Pons (tissue), 1 donor: ENCODE results near the gene PPP2R2C.
A peak's percentile ranks its signal among the peaks of the same experiment; 100 is the strongest.

Source experiments
- DNase-seq: peaks from one replicate; pipeline ENCODE4 v3.0.0-alpha.2; 2016; ENCODE audit warnings: low spot score

The PPP2R2C gene

DNA sequence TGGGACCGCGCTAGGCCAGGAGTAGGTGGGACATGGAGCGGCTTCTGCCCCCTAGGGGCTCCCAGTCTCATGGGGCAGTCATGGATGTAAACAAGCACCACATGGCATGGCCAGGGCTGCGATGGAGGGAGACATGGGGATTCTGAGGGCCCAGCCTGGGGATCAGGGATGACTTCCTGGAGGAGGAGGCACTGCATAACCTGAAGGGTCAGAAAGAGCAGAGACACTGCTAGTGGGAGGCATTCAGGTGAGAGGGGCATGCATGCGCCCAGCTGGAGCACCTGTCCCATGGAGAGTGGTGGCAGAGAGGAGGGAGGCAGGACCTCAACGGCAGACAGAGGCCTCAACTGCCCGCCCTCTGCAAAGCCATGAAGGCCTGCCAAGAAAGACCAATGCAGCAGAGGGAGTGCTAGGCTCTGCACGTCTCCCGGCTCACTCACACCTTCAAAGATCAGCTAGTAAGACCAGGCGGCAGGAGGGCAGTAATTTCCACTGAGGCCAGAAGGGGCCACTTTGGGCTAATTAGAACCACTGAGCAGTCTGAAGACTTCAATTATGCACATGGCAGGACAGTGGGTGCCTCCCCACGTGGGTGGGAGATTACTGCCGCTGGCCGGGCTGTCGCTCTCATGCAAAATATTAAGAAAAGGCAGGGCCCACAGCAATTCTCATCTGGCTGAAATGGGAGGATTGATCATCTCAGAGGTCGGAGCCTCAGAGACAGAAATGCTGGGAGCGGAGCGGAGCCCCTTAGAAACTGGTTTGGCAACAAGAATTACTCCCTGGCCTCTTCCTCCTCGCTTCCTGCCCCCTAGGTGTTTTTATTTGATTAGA lies 69.6 kb downstream of the PPP2R2C start:
- DNase-seq: no peak

DNA sequence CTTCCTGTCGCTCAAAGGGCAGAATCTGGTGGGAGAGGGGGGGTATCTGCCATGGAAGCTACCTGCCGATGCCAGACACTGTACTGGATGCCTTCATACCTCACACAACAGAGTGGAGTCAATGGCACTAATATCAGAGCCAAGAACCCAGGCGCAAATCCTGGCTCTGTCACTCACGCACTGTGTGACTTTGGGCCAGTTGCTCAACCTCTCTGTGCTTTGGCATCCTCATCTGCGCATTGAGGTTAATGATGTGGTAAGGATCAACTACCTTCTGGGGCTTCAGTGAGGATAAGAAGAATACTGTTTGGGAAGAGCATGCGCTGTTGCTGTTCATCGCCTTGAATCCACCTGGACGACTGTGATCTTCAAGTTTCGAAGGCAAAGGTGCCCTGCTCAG lies 70.6 kb downstream of the PPP2R2C start:
- no peak for DNase-seq

- no peak for DNase-seq
Measured at GRCh38 chr4:6396696-6397236, 75.6 kb downstream of the PPP2R2C start.

GRCh38 chr4:6395466-6396228 lies 76.8 kb downstream of the PPP2R2C start:
- no peak for DNase-seq

- no peak for DNase-seq
Measured at GRCh38 chr4:6394671-6395081, 77.7 kb downstream of the PPP2R2C start.

- DNase-seq: no peak
Measured at GRCh38 chr4:6393544-6394475, 78.6 kb downstream of the PPP2R2C start.

GRCh38 chr4:6393066-6393465 lies 79.3 kb downstream of the PPP2R2C start:
- DNase-seq: no peak

DNA sequence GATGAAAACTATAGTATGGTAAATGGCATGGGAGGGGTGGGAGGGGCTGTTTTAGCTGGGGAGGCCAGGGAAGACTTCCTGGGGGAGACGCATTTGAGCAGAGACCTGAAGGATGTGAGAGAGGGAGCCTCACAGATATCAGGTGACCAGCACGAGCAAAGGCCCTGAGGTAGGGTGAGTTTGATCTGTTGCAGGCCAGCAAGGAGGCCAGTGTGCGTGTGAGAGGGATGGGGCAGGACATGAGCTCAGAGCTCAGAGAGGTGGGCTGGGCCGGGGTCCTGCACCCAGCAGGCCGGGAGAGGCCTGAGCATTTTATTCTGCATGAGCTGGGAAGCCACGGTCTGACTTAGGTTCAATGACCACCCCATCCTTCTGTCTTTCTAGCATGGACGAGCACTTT lies 80.0 kb downstream of the PPP2R2C start:
- DNase-seq: no peak

DNA sequence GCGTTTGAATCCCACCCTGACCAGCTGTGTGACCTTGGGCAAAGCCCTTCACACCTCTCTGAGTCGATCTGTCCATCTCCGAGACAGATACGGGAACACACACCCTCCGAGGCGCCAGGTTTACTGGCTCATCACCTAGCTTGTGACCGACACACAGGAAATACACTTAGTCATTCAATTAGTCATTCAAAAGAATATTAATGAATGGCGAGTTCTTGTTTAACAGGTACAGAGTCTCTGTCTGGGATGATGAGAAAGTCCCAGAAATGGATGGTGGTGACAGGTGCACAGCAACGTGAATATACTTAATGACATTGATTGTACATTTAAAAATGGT lies 80.6 kb downstream of the PPP2R2C start:
- DNase-seq: no peak

DNA sequence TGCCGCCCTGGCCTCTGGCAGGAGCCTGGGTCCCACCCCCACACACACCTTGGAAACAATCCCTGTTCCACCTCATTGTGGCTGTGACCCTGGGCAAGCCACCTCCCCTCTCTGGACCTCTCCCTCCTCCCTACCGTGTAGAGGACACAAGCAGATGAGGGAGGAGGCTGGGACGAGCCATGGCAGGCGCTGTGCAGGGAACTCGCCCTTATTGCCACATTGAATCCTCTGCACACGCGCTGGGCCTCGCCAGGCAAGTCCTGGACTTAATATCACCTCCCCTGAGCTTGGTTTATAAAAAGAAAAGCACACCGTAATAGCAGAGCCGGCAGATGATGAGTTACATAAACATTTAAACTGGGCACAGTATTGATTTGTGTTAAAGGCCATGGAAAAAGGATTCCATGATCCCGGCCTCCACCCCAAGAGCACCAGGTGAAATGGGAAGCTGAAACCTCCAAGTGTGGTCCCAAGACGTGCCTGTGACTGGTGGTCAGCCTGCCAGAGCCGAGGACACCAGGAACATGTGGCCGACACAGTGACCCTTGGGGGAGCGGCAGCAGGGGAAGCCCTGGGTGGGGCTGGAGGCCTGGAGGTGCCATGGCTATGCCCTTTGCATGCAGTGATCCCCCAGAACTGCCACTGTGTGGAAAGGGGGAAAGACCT lies 81.1 kb downstream of the PPP2R2C start:
- no peak for DNase-seq

GRCh38 chr4:6390356-6390755 lies 82.1 kb downstream of the PPP2R2C start:
- peak; percentile 73 for DNase-seq

DNA sequence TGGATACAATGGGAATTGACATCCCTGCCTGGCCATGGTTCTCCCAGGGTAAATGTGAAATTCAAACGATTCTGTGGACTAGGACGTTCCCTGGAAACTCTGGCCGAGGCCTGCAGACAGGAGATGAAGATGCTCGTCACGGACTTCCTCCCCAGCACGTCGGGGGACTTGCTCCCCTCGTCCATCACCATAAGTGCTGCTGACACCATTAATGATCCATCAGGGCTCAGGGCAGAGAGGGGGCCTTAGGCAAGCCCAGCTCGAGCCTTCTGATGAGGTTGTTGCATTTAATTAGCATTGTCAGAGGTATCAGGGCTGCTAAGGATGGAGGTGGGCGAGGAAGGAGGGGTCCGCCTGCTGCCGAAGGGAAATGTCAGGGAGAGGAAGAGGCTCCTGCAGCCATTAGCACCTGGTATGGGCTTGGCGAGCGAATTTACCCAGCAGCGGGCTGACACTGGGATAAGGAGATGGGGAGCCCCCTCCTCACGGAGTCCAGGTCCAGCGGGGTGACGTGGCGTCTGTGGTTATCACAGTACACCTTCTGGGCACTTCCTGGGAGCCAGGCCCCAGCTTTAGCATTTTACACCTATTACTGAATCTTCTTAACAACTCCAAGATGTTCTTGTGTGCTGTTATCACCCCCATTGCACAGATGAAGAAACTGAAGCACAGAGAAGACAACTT lies 83.1 kb downstream of the PPP2R2C start:
- no peak for DNase-seq

- no peak for DNase-seq
Measured at GRCh38 chr4:6388713-6389112, 83.7 kb downstream of the PPP2R2C start.

DNA sequence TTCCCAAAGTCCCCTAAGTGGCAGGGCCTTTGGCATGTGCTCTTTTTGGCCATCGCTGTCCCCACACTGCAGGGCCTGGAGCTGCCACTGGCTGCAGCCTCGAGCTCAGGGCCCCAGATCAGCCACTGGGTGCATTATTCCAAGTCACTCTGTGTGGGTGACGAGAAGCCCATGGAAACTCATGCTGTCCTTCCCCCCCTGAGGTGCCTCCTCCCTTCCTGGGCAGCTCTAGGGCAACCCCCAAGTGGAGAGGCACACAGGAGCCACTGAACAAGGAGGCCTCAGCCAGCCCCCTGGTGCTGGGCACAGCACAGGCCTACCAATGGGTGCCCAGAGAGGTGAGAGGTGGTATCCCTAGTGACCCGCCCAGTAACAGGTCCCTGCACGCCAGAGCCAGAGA lies 84.5 kb downstream of the PPP2R2C start:
- no peak for DNase-seq

- DNase-seq: peak; percentile 36
Measured at GRCh38 chr4:6386091-6386490, 86.3 kb downstream of the PPP2R2C start.

GRCh38 chr4:6385288-6385687 lies 87.1 kb downstream of the PPP2R2C start:
- no peak for DNase-seq

- no peak for DNase-seq
Measured at GRCh38 chr4:6384541-6384940, 87.9 kb downstream of the PPP2R2C start.

- no peak for DNase-seq
Measured at GRCh38 chr4:6383929-6384328, 88.5 kb downstream of the PPP2R2C start.

GRCh38 chr4:6383009-6383404 lies 89.4 kb downstream of the PPP2R2C start:
- no peak for DNase-seq

GRCh38 chr4:6381571-6382123 lies 90.8 kb downstream of the PPP2R2C start:
- DNase-seq: no peak
